ENCODE results near the gene ATP9A. TPM values are rescaled to one million over a fixed set of nuclear protein-coding genes. Genes with fewer than 3 reads are reported as not detected.

ATP9A gene
- total and polyA plus RNA-seq, 12 donors: 3.4 to 32.1 (median 24.6) TPM

DNA sequence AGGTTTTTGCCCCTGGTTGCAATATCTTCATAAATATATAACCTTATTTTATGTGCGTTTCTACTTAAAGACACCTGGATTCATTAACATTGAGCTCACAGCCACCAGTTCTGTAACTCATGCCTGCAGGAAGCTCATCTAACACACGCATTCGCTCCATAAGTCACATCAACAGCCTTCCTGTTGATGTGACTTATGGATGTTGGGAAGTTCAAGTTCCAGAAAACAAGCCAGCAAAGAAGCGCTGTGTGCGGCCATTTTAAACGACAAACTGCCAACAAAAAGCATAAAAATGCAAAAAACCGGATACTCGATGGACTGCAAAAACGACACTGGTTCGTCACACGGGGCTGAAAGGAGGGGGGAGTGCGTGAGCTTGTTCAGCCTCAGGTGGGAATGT is 147.8 kb downstream of the ATP9A start:
- H3K36me3 ChIP-seq: peaks cover 0 to 54% (median 4%) of the 10 kb centered on the region in 9 donors
- 88 to 96% methylated on average over 12 of the region's 12 CpGs for WGBS, 2 donors

DNA sequence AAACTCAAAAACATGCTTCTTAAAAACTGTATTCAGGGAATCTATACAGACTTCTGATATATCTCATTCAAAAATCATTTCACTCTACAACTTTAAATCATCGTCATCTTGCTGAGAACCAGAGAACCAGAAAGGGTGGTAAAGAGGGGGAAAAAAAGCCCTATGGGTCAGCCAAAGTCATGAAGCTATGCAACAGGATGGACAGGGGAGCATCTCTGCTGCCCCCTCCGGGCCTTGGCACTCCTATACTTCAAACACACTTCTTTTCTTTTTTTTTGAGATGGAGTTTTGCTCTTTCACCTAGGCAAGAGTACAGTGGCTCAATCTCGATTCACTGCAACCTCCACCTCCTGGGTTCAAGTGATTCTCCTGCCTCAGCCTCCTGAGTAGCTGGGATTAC is 152.1 kb downstream of the ATP9A start:
- Histone ChIP-seq H3K9me3 (no peaks in the 10 kb centered on the region), H3K4me3 (no peak overlapping the region), H3K36me3 (peaks cover 0 to 58% (median 4%) of the 10 kb centered on the region in 9 donors), H3K4me1 (peaks cover 0 to 3% (median 0%) of the 10 kb centered on the region in 9 donors), H3K27ac (no peak overlapping the region), H3K27me3 (no peaks in the 10 kb centered on the region)
- TF ChIP-seq, protein P1, sequence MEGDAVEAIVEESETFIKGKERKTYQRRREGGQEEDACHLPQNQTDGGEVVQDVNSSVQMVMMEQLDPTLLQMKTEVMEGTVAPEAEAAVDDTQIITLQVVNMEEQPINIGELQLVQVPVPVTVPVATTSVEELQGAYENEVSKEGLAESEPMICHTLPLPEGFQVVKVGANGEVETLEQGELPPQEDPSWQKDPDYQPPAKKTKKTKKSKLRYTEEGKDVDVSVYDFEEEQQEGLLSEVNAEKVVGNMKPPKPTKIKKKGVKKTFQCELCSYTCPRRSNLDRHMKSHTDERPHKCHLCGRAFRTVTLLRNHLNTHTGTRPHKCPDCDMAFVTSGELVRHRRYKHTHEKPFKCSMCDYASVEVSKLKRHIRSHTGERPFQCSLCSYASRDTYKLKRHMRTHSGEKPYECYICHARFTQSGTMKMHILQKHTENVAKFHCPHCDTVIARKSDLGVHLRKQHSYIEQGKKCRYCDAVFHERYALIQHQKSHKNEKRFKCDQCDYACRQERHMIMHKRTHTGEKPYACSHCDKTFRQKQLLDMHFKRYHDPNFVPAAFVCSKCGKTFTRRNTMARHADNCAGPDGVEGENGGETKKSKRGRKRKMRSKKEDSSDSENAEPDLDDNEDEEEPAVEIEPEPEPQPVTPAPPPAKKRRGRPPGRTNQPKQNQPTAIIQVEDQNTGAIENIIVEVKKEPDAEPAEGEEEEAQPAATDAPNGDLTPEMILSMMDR (IDR thresholded peaks at IDR 0.05): no peak
- DNase-seq (no peak), ATAC-seq (no peak)
- intact Hi-C loops (cut with DNase I): no loop called here
- WGBS, 2 donors: 91 to 96% methylated on average over 3 of the region's 3 CpGs

More for the DNA sequence above, 147.8 kb downstream of the ATP9A start:
- Histone ChIP-seq H3K27me3 (no peaks in the 10 kb centered on the region), H3K27ac (no peak overlapping the region), H3K4me3 (no peak overlapping the region), H3K9me3 (no peaks in the 10 kb centered on the region), H3K4me1 (no peaks in the 10 kb centered on the region)
- ATAC-seq (no peak), DNase-seq (no peak)
- intact Hi-C loops (cut with DNase I): loop anchor here in 1 of 10 donors (10.0 kb wide), 1 partner anchor 636 kb away; no protein-coding TSS in a partner anchor
- TF ChIP-seq, protein P1 (IDR thresholded peaks at IDR 0.05): no peak

GRCh38 chr20:51614687-51615086 is 153.5 kb downstream of the ATP9A start:
- Histone ChIP-seq H3K27ac (no peak overlapping the region), H3K4me3 (no peak overlapping the region), H3K4me1 (peaks cover 0 to 5% (median 0%) of the 10 kb centered on the region in 9 donors), H3K27me3 (no peaks in the 10 kb centered on the region), H3K9me3 (no peaks in the 10 kb centered on the region), H3K36me3 (peaks cover 0 to 70% (median 4%) of the 10 kb centered on the region in 9 donors)
- intact Hi-C loops (cut with DNase I): no loop called here
- ATAC-seq (no peak), DNase-seq (no peak)
- TF ChIP-seq, protein P1 (IDR thresholded peaks at IDR 0.05): no peak
- WGBS, 2 donors: 83 to 87% methylated on average over 6 of the region's 6 CpGs

GRCh38 chr20:51613580-51613979 is 154.6 kb downstream of the ATP9A start:
- peaks cover 0 to 75% (median 2%) of the 10 kb centered on the region in 9 donors for H3K36me3 ChIP-seq

More at GRCh38 chr20:51613580-51613979, 154.6 kb downstream of the ATP9A start:
- H3K4me3 ChIP-seq: no peak overlapping the region
- ATAC-seq (no peak), DNase-seq (no peak)
- H3K4me1 ChIP-seq: peaks cover 0 to 5% (median 0%) of the 10 kb centered on the region in 9 donors
- TF ChIP-seq, protein P1 (IDR thresholded peaks at IDR 0.05): no peak
- H3K27me3 ChIP-seq: no peaks in the 10 kb centered on the region
- WGBS, 2 donors: 93 to 97% methylated on average over 6 of the region's 6 CpGs
- H3K9me3 ChIP-seq: no peaks in the 10 kb centered on the region
- intact Hi-C loops (cut with DNase I): no loop called here
- no peak overlapping the region for H3K27ac ChIP-seq
